BJ (cell line): ENCODE measurements around the gene EYA2. TPM values are rescaled to one million over a fixed set of nuclear protein-coding genes. Genes with fewer than 3 reads are reported as not detected.

Experiments
- CTCF ChIA-PET: fragments of 350-600 bp; formaldehyde crosslinking; extraction: SDS; loops from one replicate; lab custom pipeline; 2021; ENCODE audit warnings: antibody characterized with exemption, inconsistent platforms; lab: Yijun Ruan, JAX
- POLR2A ChIA-PET: fragments of 300-600 bp; sonication (Branson Sonifier 250); formaldehyde crosslinking; extraction: SDS; loops from one replicate; lab custom pipeline; 2021; ENCODE audit warnings: antibody characterized with exemption; lab: Charles Lee
- DNase-seq: peaks from one replicate; pipeline ENCODE4 v3.0.0-alpha.2; 2011; ENCODE audit warnings: low read depth
- H3K27me3 ChIP-seq: 2 replicates; pipeline ENCODE4 v1.6.0; 2011; ENCODE audit warnings: low read length; ENCODE audit not compliant: control insufficient read depth, insufficient read depth
- H3K36me3 ChIP-seq: 2 replicates; pipeline ENCODE4 v1.5.1; 2011; ENCODE audit warnings: low read length; ENCODE audit not compliant: control insufficient read depth, insufficient read depth
- H3K4me3 ChIP-seq: 2 replicates; pipeline ENCODE4 v1.5.1; 2011; ENCODE audit warnings: low read depth, mild to moderate bottlenecking, control low read depth, low read length
- polyA plus RNA-seq: library from polyadenylated mRNA; depleted of rRNA; stranded (reverse); fragments of >200 nt; gene quantifications from 2 replicates; pipeline ENCODE4 v1.2.3, GENCODE V29; 2011
- TF ChIP-seq, protein P1 (sequence below): IDR thresholded peaks from 2 replicates; pipeline ENCODE4 v1.5.1; 2011; ENCODE audit warnings: low read depth, mild to moderate bottlenecking, control low read depth, inconsistent platforms, low read length, moderate library complexity; ENCODE audit not compliant: insufficient read depth

Gene EYA2
- polyA plus RNA-seq, 1 experiment = 1.5 TPM

DNA sequence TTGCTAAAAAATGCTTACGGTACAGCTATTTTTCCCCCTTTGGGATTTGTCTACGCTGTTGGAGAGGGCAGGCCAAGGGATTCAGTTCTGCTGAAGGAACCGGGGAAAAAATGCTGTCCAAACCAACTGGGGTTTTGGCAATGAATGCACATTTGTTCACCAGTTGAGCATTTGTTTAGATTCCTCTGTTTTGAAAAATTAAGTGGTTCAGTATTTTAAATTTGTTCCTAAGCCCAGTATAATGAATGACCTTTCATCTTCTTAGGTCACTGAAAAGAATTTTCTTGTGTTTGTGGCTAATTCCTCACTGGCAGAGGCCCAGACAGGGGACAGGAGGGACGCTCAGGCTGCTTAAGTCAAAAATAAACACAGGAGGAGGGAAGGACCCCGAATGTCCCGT is 10.8 kb upstream of the EYA2 start:
- ChIA-PET POLR2A (no interaction called here), CTCF (no interaction called here)
- TF ChIP-seq, protein P1, sequence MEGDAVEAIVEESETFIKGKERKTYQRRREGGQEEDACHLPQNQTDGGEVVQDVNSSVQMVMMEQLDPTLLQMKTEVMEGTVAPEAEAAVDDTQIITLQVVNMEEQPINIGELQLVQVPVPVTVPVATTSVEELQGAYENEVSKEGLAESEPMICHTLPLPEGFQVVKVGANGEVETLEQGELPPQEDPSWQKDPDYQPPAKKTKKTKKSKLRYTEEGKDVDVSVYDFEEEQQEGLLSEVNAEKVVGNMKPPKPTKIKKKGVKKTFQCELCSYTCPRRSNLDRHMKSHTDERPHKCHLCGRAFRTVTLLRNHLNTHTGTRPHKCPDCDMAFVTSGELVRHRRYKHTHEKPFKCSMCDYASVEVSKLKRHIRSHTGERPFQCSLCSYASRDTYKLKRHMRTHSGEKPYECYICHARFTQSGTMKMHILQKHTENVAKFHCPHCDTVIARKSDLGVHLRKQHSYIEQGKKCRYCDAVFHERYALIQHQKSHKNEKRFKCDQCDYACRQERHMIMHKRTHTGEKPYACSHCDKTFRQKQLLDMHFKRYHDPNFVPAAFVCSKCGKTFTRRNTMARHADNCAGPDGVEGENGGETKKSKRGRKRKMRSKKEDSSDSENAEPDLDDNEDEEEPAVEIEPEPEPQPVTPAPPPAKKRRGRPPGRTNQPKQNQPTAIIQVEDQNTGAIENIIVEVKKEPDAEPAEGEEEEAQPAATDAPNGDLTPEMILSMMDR = no peak
- no peak overlapping the region for H3K4me3 ChIP-seq
- H3K36me3 ChIP-seq = no peaks in the 10 kb centered on the region
- no peak for DNase-seq
- peaks cover 5% of the 10 kb centered on the region for H3K27me3 ChIP-seq

DNA sequence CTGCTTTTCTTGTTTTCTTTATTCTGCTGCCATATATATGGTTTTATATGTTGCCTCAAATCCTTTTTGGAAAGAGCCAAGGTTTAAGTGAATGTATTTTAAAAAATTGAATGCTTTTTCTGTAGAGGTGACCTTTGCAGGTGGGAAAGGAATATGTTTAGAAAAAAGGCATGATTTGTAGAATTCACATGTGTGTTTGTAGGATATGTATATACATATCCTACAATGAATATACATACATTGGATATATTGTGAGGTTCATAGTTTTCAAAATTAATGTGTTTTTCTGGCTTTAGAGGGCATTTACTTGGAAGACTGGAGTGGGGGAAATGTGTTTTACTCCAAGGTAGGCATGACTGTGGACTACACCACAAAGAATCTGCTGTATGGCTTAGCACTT is 4.0 kb upstream of the EYA2 start:
- Histone ChIP-seq H3K4me3 (no peak overlapping the region), H3K36me3 (no peaks in the 10 kb centered on the region), H3K27me3 (peaks cover 8% of the 10 kb centered on the region)
- TF ChIP-seq, protein P1 = no peak
- DNase-seq = no peak
- ChIA-PET CTCF (no interaction called here), POLR2A (no interaction called here)

- ChIA-PET POLR2A (no interaction called here), CTCF (interaction anchor here (0.8 to 1.2 kb wide), 2 partner anchors 26 to 45 kb away, joined by 3 read pairs; no protein-coding TSS in a partner anchor)
- Histone ChIP-seq H3K36me3 (no peaks in the 10 kb centered on the region), H3K27me3 (peaks cover 14% of the 10 kb centered on the region), H3K4me3 (no peak overlapping the region)
- DNase-seq = no peak
- TF ChIP-seq, protein P1 = no peak
These were observed 1.6 kb upstream of the EYA2 start for GRCh38 chr20:46893051-46893450.

- CTCF ChIA-PET = interaction anchor here (0.6 to 1.2 kb wide), 2 partner anchors 27 to 126 kb away, joined by 3 read pairs; no protein-coding TSS in a partner anchor
- TF ChIP-seq, protein P1 = no peak
- H3K27me3 ChIP-seq = peaks cover 13% of the 10 kb centered on the region
- peak overlapping the region; percentile 40 for H3K4me3 ChIP-seq
- POLR2A ChIA-PET = no interaction called here
- no peaks in the 10 kb centered on the region for H3K36me3 ChIP-seq
- no peak for DNase-seq
These were observed 615 bp upstream of the EYA2 start for GRCh38 chr20:46893877-46894578.

DNA sequence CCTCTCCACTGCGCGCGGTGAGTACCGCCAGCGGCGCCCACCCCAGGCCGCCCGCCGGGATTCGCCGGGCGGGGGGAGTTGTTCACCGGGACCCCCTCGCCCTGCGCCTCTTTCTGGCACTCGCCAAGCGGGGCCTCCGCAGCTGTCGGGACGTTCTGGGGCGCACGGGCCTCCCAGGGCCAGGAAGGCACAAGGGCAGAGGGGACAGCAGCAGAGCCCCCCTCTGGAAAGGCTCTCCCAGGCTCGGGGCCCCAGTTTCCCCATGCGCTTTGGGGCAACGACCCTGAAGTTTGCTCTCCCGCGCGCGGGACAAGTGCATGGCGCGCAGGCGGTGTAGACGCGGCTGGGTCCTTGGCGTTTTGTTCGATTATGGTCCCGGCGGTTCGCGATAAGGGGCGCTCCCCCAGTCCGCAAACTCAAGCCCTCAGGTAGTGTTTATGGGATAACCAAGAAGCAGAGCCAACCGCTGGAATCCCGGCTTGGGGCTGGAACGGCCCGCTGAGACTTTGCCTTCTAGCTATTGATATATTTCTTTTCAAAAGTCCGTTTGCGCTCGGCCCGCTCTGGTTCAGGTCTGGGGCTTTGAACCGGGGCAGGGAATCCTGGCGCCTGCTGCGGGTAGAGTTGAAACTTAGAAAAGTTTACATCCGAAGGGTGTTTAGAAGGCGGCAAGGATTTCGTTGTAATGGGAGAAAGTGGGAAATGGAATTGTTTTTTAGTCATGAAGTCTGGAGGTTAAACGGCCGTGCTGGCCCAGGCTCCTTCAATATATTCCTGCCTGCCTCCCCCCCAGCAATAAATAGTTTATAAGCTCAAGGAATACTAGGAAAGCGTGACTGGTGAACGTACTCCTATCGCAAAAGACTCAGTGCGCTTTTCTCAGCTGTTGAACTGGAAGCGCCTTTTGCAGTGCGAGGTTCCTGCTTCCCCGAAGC is 595 bp downstream of the EYA2 start:
- TF ChIP-seq, protein P1 = no peak
- Histone ChIP-seq H3K4me3 (peak overlapping the region; percentile 40), H3K36me3 (no peaks in the 10 kb centered on the region), H3K27me3 (peaks cover 13% of the 10 kb centered on the region)
- no peak for DNase-seq
- POLR2A ChIA-PET = no interaction called here
- CTCF ChIA-PET = no interaction called here
